Tibial artery (tissue), 4 donors: ENCODE data around the gene ZNF829.

Experiments used
- DNase-seq, 2 donors: peaks; one replicate each; pipeline ENCODE4 v3.0.0-alpha.2; 2019
- H3K27ac ChIP-seq, 2 donors: fragments of 200-600 bp; sonication (generic) in 1 of 2; 1 replicate in 1 of 2; 2 replicates in 1 of 2; pipeline ENCODE4 v1.5.1; 2018 to 2019; ENCODE audit warnings: mild to moderate bottlenecking in 1 of 2
- H3K27me3 ChIP-seq, 2 donors: fragments of 200-600 bp; sonication (generic) in 1 of 2; one replicate each; pipeline versions ENCODE4 v1.5.1 to v1.6.0; 2016 to 2019
- H3K36me3 ChIP-seq, 3 donors: fragments of 200-600 bp; sonication (generic) in 2 of 3; one replicate each; pipeline ENCODE4 v1.5.1; 2016 to 2019; ENCODE audit warnings: mild to moderate bottlenecking in 2 of 3
- H3K4me1 ChIP-seq, 4 donors: fragments of 200-600 bp; sonication (generic) in 2 of 4; 1 replicate in 3 of 4; 2 replicates in 1 of 4; pipeline ENCODE4 v1.5.1; 2016 to 2019
- H3K4me3 ChIP-seq, 2 donors: fragments of 200-600 bp; sonication (generic) in 1 of 2; 1 replicate in 1 of 2; 2 replicates in 1 of 2; pipeline ENCODE4 v1.5.1; 2018 to 2019; ENCODE audit warnings: mild to moderate bottlenecking in 2 of 2
- H3K9me3 ChIP-seq, 3 donors: fragments of 200-600 bp; sonication (generic) in 1 of 3; one replicate each; pipeline ENCODE4 v1.5.1; 2016 to 2019
- CTCF ChIP-seq, 2 experiments: fragments of 200-600 bp in 1 of 2; fragments of 450-650 bp in 1 of 2; IDR thresholded peaks; one replicate each; pipeline ENCODE4 v1.5.1; 2017 to 2019; ENCODE audit warnings: antibody characterized with exemption in 2 of 2, mild to moderate bottlenecking in 1 of 2, moderate library complexity in 1 of 2
- intact Hi-C: fragments of 100-400 bp; cut with DNase I; formaldehyde crosslinking; loops from one replicate; pipeline ENCODE4 v1.15.0; 2023; ENCODE audit warnings: low total_unique reads

Gene ZNF829

GRCh38 chr19:36891768-36892357, 24.2 kb downstream of the ZNF829 start:
- H3K36me3 ChIP-seq = peaks cover 88 to 94% (median 93%) of the 10 kb centered on the region in 3 donors
- intact Hi-C loops = no loop called here

GRCh38 chr19:36876993-36877938, 38.8 kb downstream of the ZNF829 start:
- Histone ChIP-seq H3K4me3 (no peak overlapping the region), H3K27ac (no peak overlapping the region), H3K4me1 (no peaks in the 10 kb centered on the region), H3K9me3 (peaks cover 33 to 99% (median 98%) of the 10 kb centered on the region in 3 donors), H3K36me3 (peaks cover 78 to 90% (median 85%) of the 10 kb centered on the region in 3 donors), H3K27me3 (no peaks in the 10 kb centered on the region)
- intact Hi-C loops = no loop called here
- no peak for TF ChIP-seq CTCF (IDR thresholded peaks at IDR 0.05)
- no peak for DNase-seq

More at GRCh38 chr19:36891768-36892357, 24.2 kb downstream of the ZNF829 start:
- DNase-seq = no peak
- H3K27ac ChIP-seq = no peak overlapping the region
- H3K4me1 ChIP-seq = no peaks in the 10 kb centered on the region
- TF ChIP-seq CTCF (IDR thresholded peaks at IDR 0.05) = no peak
- no peak overlapping the region for H3K4me3 ChIP-seq
- H3K9me3 ChIP-seq = peaks cover 29 to 100% (median 99%) of the 10 kb centered on the region in 3 donors
- H3K27me3 ChIP-seq = no peaks in the 10 kb centered on the region

- peaks cover 39 to 47% (median 45%) of the 10 kb centered on the region in 3 donors for H3K36me3 ChIP-seq
- DNase-seq = no peak
- peaks cover 0 to 29% (median 10%) of the 10 kb centered on the region in 4 donors for H3K4me1 ChIP-seq
- intact Hi-C loops = loop anchor here (10.0 kb wide), 1 partner anchor 63 kb away; the partner anchor contains the start of genes ZNF568 and ZNF829
- peak overlapping the region; percentile 67 to 94 for H3K4me3 ChIP-seq
- H3K27ac ChIP-seq = no peak overlapping the region
- peaks cover 0 to 26% (median 3%) of the 10 kb centered on the region in 3 donors for H3K9me3 ChIP-seq
- no peaks in the 10 kb centered on the region for H3K27me3 ChIP-seq
- no peak for TF ChIP-seq CTCF (IDR thresholded peaks at IDR 0.05)
Measured at GRCh38 chr19:36851898-36852297, 64.2 kb downstream of the ZNF829 start.

GRCh38 chr19:36850559-36851442, 65.3 kb downstream of the ZNF829 start, which contains the start of gene ZNF345:
TSS of gene ZNF345 (plus strand) at chr19:36850876. CDS start at chr19:36876831, 25,955 bp downstream.
- intact Hi-C loops = loop anchor here (10.0 kb wide), 1 partner anchor 64 kb away; the partner anchor contains the start of genes ZNF568 and ZNF829
- peaks cover 0 to 29% (median 10%) of the 10 kb centered on the region in 4 donors for H3K4me1 ChIP-seq
- peak; percentile 95 for DNase-seq
- H3K4me3 ChIP-seq = peak within 1 kb of the TSS; percentile 67 to 94
- peaks cover 34 to 45% (median 37%) of the 10 kb centered on the region in 3 donors for H3K36me3 ChIP-seq
- H3K27me3 ChIP-seq = no peaks in the 10 kb centered on the region
- no peak for TF ChIP-seq CTCF (IDR thresholded peaks at IDR 0.05)
- H3K9me3 ChIP-seq = peaks cover 0 to 18% (median 0%) of the 10 kb centered on the region in 3 donors
- H3K27ac ChIP-seq = peak within 1 kb of the TSS; percentile 86 to 90
